AG10803 (cell line): Measurements from ENCODE around the gene NUBP1.

Experiments
- DNase-seq: peaks from one replicate; pipeline ENCODE4 v3.0.0; 2010; ENCODE audit warnings: low read depth
- H3K4me3 ChIP-seq: 2 replicates; pipeline ENCODE4 v1.5.1; 2011; ENCODE audit warnings: mild to moderate bottlenecking, low read length, control low read depth
- TF ChIP-seq, protein P1 (sequence below): conservative IDR thresholded peaks from 2 replicates; pipeline ENCODE4 v1.5.1; 2011; ENCODE audit warnings: mild to moderate bottlenecking, low read length, control low read depth, inconsistent platforms

The NUBP1 gene

DNA sequence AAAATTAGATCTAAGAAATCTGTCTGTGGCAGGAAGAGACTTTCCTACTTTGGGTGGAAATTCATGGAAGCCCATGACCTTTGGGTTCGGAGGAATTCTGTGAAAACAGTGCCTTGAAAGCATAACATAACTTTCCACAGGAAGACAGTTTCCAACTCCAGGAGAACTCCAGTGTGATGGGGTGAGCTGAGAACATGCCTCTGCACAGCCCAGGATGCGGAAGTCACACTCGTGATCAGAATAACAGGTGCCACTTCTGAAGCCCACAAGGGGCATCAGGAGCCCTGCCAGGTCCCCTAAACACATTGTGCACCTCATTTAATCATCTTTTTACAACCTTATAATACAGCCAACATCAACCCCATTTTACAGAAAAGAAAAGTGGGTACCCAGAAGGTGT, 65.2 kb downstream of the NUBP1 start:
- no peak for DNase-seq
- TF ChIP-seq, protein P1, sequence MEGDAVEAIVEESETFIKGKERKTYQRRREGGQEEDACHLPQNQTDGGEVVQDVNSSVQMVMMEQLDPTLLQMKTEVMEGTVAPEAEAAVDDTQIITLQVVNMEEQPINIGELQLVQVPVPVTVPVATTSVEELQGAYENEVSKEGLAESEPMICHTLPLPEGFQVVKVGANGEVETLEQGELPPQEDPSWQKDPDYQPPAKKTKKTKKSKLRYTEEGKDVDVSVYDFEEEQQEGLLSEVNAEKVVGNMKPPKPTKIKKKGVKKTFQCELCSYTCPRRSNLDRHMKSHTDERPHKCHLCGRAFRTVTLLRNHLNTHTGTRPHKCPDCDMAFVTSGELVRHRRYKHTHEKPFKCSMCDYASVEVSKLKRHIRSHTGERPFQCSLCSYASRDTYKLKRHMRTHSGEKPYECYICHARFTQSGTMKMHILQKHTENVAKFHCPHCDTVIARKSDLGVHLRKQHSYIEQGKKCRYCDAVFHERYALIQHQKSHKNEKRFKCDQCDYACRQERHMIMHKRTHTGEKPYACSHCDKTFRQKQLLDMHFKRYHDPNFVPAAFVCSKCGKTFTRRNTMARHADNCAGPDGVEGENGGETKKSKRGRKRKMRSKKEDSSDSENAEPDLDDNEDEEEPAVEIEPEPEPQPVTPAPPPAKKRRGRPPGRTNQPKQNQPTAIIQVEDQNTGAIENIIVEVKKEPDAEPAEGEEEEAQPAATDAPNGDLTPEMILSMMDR, result no peak
- no peak overlapping the region for H3K4me3 ChIP-seq

DNA sequence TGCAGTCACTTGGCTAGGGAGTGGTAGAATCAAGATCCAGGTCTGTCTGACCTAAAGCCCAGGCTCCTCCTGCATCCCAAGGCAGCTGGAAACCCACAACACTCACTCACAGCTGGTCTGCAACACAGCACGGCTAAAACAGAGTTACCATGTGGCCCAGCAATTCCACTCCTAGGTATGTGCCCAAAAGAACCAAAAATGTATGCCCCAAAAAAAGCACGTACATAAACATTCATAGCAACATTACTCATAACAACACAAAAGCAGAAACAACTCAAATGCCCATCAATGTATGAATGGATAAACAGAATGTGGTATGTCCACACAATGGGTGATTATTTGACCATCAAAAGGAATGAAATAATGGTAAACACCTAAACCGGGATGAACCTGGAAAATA, 66.1 kb downstream of the NUBP1 start:
- no peak overlapping the region for H3K4me3 ChIP-seq
- TF ChIP-seq, protein P1, result no peak
- no peak for DNase-seq

DNA sequence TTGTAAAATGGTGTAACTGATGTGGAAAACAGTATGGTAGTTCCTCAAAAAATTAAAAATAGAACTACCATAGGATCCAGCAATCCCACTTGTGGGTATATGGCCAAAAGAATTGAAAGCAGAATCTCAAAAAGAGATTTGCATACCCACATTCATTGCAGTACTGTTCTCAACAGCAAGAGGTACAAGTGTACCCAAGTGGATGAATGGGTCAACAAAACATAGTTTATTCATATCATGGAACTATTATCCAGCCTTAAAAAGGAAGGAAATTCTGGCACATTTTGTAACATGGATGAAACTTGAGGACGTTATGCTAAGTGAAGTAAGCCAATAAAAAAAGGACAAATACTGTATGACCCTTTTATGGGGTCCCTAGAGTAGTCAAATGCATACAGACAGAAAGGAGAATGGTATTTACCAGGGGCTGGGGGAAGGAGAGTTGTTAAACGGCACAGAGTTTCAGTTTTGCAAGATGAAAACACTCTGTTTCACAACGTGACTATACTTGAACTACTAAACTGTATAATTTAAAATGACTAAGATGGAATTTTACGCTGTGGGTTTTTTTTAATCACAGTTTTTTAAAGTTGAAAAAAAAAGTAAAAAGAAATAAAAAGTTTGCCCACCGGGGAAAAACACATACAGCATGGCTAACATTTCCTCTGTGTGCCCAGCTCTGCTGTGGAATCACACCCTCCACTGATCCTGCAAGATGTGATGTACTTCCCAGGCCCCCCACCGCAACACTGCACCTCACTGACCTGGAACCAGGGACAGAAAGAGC, 68.9 kb downstream of the NUBP1 start:
- DNase-seq, result no peak
- TF ChIP-seq, protein P1, result no peak
- no peak overlapping the region for H3K4me3 ChIP-seq

DNA sequence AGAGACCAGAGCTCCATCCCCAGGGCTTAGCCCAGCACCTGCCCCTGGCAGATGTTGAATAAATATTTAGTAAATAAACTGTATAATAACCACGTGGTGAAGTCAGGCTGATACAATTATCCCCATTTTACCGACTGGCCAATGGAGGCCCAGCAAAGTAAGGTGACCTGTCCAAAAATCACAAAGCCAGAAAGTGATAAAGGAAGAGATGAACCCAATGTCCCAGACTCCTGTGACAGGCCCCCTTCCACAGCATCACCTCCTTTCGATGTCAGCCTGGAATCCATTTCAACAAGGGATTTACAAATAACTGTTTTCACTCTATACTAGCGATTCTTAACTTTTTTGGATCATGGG, 69.4 kb downstream of the NUBP1 start:
- DNase-seq, result no peak
- TF ChIP-seq, protein P1, result no peak
- no peak overlapping the region for H3K4me3 ChIP-seq

DNA sequence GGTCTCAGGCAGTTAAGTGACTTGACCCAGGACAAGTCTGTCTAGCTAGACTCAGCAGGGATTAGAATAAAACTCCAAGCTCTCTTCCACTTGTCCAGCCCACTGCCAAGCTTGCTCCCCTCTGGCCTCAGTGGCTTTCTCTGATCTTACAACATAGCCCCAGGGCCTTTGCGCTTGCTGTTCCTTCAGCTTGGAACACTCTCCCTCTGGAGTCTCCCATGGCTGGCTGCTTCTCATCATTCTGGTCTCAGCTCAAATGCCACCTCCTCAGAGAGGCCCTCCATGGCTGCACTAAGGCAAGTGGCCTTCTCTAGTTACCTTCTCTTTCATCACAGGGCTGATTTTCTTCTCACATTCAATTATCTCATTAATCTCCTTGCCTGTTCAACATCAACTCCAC, 73.9 kb downstream of the NUBP1 start:
- TF ChIP-seq, protein P1, result no peak
- H3K4me3 ChIP-seq, result no peak overlapping the region
- no peak for DNase-seq

DNA sequence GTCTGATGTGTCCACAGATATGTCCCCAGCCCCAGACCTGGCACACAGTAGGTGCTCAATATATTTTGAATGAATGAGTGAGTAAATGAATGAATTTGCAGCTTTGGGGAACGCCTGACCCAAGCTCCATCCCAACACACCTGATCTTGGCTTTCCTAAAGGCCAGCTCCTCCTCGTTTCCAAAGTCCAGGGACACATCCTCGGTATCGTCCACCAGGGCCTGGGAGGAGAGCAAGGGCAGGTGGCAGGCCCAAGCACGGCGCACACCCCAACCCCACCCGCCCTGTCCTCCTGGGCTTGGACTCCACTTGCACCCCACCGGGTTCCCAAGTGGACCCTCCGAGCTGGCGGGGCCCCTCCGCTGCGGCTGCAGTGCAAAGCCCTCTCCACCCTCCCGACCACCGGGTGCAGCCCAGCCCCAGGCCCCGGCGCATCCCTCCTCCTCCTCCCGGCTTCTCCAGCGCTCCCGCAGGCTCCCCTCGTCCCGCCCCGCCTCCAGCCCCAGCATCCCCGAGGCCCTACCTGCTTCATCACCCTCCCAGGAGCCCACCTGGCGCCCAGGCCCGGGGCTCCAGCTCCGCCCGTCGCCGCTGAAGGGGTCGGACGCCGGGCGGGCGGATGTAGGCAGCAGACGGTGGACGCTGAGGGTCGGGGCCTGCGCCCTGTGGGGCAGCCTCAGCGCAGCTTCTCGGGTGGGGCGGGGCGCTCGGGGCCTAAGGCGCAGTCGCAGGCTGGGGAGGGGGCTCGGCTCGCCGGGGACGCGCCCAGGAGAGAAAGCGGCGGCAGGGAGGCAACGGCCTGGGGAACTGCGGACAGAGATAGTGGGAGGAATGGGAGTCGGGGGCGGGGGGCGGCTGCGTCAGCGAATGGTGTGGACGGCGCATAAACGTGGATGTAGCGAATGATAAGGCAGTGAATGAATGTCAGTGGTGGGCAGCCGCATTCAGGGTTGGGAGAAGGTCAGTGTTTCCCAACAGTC, 74.6 kb downstream of the NUBP1 start, which contains the start of gene TVP23A:
TVP23A (minus strand) TSS at position 832 of the 979 bp plus-strand sequence; CDS start at position 531, 301 bp downstream.
- no peak within 1 kb of the TSS for H3K4me3 ChIP-seq
- TF ChIP-seq, protein P1, result no peak
- no peak for DNase-seq
